ENCODE measurements around the gene OSTM1.

OSTM1 gene

DNA sequence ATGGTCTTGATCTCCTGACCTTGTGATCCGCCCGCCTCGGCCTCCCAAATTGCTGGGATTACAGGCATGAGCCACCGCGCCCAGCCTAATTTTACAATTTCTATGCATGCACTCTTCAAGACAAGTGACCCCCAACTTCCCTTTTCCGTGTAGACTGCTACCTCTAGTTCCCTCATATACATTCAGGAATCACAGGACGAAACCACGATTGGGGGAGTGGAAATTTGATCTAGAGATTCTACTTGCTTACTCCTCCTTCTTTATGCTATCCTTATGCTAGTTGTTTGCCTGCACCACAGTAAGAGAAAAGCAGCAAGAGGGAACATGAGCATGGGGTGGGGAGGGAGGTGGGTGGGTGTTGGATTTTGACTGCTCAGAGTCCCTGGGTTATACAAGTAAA, 34.9 kb downstream of the OSTM1 start:
- no peaks in the 10 kb centered on the region for H3K4me1 ChIP-seq (ENCODE audit: insufficient read depth, insufficient read length)
- no peaks in the 10 kb centered on the region for H3K27me3 ChIP-seq (ENCODE audit: insufficient read depth, insufficient read length)
- TF ChIP-seq SUZ12 (IDR thresholded peaks at IDR 0.05; ENCODE audit: extremely low read depth, insufficient read depth, insufficient read length): no peak
- no peak for TF ChIP-seq ZNF274 (IDR thresholded peaks at IDR 0.05; ENCODE audit: low read depth, low read length)
- no peak for TF ChIP-seq YY1 (IDR thresholded peaks at IDR 0.05; ENCODE audit: insufficient read depth, insufficient read length)
- peaks cover 21% of the 10 kb centered on the region for H3K36me3 ChIP-seq (ENCODE audit: insufficient read depth, insufficient read length, low read length)
- no peak overlapping the region for H3K4me3 ChIP-seq (ENCODE audit: insufficient read length, low read depth)
- no peaks in the 10 kb centered on the region for H3K9me3 ChIP-seq (ENCODE audit: insufficient read depth, low read length)
- no peak overlapping the region for H3K9ac ChIP-seq (ENCODE audit: insufficient read length, low read depth)
- no peak for DNase-seq (ENCODE audit: low read depth, low spot score)

DNA sequence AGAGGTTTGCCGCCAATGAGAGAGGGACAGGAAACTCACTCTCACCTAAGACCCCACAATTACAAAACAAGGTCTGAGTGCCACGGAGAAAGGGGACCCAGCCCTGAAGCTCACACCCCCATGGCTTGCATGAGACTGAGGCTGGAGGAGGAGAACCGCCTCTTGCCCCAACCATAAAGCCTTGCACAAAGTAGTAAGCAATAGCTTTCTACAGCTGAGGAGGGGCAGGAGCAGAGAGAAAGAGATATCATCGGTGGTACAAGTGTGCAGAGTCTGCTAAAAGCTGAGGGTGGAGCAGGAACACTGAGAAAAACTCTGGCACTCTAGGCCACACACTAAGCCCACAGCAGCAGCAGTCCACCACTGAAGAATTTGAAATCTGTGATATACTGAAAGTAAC, 37.7 kb downstream of the OSTM1 start:
- no peaks in the 10 kb centered on the region for H3K9me3 ChIP-seq (ENCODE audit: insufficient read depth, low read length)
- H3K4me3 ChIP-seq (ENCODE audit: insufficient read length, low read depth): no peak overlapping the region
- TF ChIP-seq ZNF274 (IDR thresholded peaks at IDR 0.05; ENCODE audit: low read depth, low read length) (no peak), SUZ12 (IDR thresholded peaks at IDR 0.05; ENCODE audit: extremely low read depth, insufficient read depth, insufficient read length) (no peak), YY1 (IDR thresholded peaks at IDR 0.05; ENCODE audit: insufficient read depth, insufficient read length) (no peak)
- peaks cover 15% of the 10 kb centered on the region for H3K36me3 ChIP-seq (ENCODE audit: insufficient read depth, insufficient read length, low read length)
- H3K9ac ChIP-seq (ENCODE audit: insufficient read length, low read depth): no peak overlapping the region
- no peak for DNase-seq (ENCODE audit: low read depth, low spot score)
- H3K4me1 ChIP-seq (ENCODE audit: insufficient read depth, insufficient read length): no peaks in the 10 kb centered on the region
- no peaks in the 10 kb centered on the region for H3K27me3 ChIP-seq (ENCODE audit: insufficient read depth, insufficient read length)

DNA sequence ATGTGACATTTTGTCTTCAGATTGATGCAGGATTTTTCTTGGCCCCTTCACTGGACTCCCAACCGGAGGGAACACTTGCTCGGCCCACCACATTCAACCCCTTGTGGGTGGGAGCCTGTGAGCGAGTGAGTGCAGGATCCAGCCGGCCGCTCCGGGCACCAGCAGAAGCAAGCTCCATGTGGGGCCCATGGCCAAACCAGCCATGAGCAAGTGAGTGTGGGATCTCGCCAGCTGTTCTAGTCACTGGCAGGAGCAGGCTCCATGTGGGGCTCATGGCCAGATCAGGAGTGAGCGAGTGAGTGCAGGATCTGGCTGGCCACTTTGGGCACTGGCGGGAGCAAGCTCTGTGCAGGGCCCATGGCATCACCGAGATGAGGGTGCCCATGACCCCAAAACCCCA, 42.6 kb downstream of the OSTM1 start:
- DNase-seq (ENCODE audit: low read depth, low spot score): no peak
- Histone ChIP-seq H3K4me3 (ENCODE audit: insufficient read length, low read depth) (no peak overlapping the region), H3K9me3 (ENCODE audit: insufficient read depth, low read length) (no peaks in the 10 kb centered on the region), H3K4me1 (ENCODE audit: insufficient read depth, insufficient read length) (no peaks in the 10 kb centered on the region), H3K36me3 (ENCODE audit: insufficient read depth, insufficient read length, low read length) (no peaks in the 10 kb centered on the region), H3K9ac (ENCODE audit: insufficient read length, low read depth) (no peak overlapping the region), H3K27me3 (ENCODE audit: insufficient read depth, insufficient read length) (no peaks in the 10 kb centered on the region)
- no peak for TF ChIP-seq YY1 (IDR thresholded peaks at IDR 0.05; ENCODE audit: insufficient read depth, insufficient read length)
- TF ChIP-seq ZNF274 (IDR thresholded peaks at IDR 0.05; ENCODE audit: low read depth, low read length): no peak
- no peak for TF ChIP-seq SUZ12 (IDR thresholded peaks at IDR 0.05; ENCODE audit: extremely low read depth, insufficient read depth, insufficient read length)

DNA sequence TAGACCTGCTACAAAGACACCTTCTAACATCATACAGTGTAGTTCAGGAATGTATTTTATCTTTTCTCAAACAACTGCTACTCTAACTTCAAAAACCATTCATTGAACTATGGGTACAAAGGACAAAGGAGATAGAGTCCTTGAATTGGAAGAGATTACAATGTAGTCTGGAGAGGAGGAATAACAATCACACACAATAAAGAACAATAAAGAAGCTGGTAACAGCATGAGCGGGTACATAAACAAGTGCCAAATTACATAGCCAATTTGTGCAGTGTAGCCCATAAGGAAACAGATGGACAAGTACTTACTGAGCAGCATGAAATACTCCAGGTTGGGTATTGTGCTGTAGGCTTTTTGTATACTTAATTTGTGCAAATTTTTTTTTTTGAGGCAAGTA, 44.3 kb downstream of the OSTM1 start:
- Histone ChIP-seq H3K4me1 (ENCODE audit: insufficient read depth, insufficient read length) (no peaks in the 10 kb centered on the region), H3K9me3 (ENCODE audit: insufficient read depth, low read length) (no peaks in the 10 kb centered on the region), H3K27me3 (ENCODE audit: insufficient read depth, insufficient read length) (no peaks in the 10 kb centered on the region), H3K9ac (ENCODE audit: insufficient read length, low read depth) (no peak overlapping the region), H3K36me3 (ENCODE audit: insufficient read depth, insufficient read length, low read length) (no peaks in the 10 kb centered on the region), H3K4me3 (ENCODE audit: insufficient read length, low read depth) (no peak overlapping the region)
- no peak for DNase-seq (ENCODE audit: low read depth, low spot score)
- TF ChIP-seq SUZ12 (IDR thresholded peaks at IDR 0.05; ENCODE audit: extremely low read depth, insufficient read depth, insufficient read length) (no peak), ZNF274 (IDR thresholded peaks at IDR 0.05; ENCODE audit: low read depth, low read length) (no peak), YY1 (IDR thresholded peaks at IDR 0.05; ENCODE audit: insufficient read depth, insufficient read length) (no peak)

DNA sequence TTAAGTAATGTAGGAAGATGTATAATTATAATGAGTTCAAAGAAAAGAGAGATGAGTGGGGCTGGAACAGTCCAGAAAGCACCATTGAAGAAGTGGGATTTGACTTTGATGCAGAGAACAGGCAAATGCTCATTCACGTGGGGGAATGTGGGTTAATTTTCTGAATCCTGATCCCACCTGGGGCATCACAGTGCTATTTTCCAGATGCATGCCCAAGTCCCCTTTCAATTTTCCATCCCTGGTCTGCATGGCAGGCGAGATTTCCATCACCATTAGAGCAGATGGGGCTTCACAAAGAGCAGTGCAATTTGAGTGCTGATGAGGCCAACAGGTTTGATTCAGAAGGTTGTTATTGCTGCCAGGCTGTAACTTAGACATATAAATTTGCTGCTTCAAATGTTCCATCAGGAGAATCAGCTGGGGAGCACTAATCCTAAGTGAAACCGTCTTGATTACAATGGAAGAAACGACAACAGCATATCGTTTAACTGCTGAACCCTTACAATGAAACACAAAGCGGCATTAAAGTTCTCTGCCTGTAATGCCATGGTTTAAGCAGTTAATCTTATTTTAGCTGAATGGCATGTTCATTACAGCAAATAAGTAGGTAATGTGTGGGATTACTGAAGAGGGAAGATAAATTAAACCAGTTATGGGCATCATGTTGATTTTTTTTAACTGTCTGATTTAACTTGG, 45.2 kb downstream of the OSTM1 start:
- H3K4me1 ChIP-seq (ENCODE audit: insufficient read depth, insufficient read length): no peaks in the 10 kb centered on the region
- no peak overlapping the region for H3K9ac ChIP-seq (ENCODE audit: insufficient read length, low read depth)
- no peak for TF ChIP-seq SUZ12 (IDR thresholded peaks at IDR 0.05; ENCODE audit: extremely low read depth, insufficient read depth, insufficient read length)
- no peak for TF ChIP-seq YY1 (IDR thresholded peaks at IDR 0.05; ENCODE audit: insufficient read depth, insufficient read length)
- no peak for TF ChIP-seq ZNF274 (IDR thresholded peaks at IDR 0.05; ENCODE audit: low read depth, low read length)
- H3K36me3 ChIP-seq (ENCODE audit: insufficient read depth, insufficient read length, low read length): no peaks in the 10 kb centered on the region
- H3K9me3 ChIP-seq (ENCODE audit: insufficient read depth, low read length): no peaks in the 10 kb centered on the region
- no peak overlapping the region for H3K4me3 ChIP-seq (ENCODE audit: insufficient read length, low read depth)
- no peaks in the 10 kb centered on the region for H3K27me3 ChIP-seq (ENCODE audit: insufficient read depth, insufficient read length)
- DNase-seq (ENCODE audit: low read depth, low spot score): no peak

DNA sequence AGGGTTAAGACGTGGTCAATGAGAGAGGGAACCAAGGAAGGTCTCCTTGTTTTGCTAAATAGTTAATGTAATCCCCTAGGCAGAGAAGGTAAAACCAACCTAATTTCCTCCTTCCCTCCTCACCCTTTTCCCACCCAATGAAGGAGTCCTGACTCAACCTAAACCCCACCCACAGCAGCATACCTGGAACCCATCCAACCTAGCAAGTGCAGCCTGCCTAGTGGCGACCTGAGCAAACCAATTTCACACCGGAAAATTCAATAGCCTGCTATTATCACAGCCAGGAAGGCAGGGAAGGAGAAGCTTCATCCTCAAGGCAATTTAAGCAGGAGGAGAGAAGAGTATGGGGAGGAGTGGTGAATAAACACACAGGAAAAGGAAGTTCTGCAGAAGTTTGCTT, 46.9 kb downstream of the OSTM1 start:
- DNase-seq (ENCODE audit: low read depth, low spot score): no peak
- Histone ChIP-seq H3K27me3 (ENCODE audit: insufficient read depth, insufficient read length) (no peaks in the 10 kb centered on the region), H3K9me3 (ENCODE audit: insufficient read depth, low read length) (no peaks in the 10 kb centered on the region), H3K4me3 (ENCODE audit: insufficient read length, low read depth) (no peak overlapping the region), H3K9ac (ENCODE audit: insufficient read length, low read depth) (no peak overlapping the region), H3K36me3 (ENCODE audit: insufficient read depth, insufficient read length, low read length) (no peaks in the 10 kb centered on the region), H3K4me1 (ENCODE audit: insufficient read depth, insufficient read length) (no peaks in the 10 kb centered on the region)
- TF ChIP-seq ZNF274 (IDR thresholded peaks at IDR 0.05; ENCODE audit: low read depth, low read length) (no peak), SUZ12 (IDR thresholded peaks at IDR 0.05; ENCODE audit: extremely low read depth, insufficient read depth, insufficient read length) (no peak), YY1 (IDR thresholded peaks at IDR 0.05; ENCODE audit: insufficient read depth, insufficient read length) (no peak)

DNA sequence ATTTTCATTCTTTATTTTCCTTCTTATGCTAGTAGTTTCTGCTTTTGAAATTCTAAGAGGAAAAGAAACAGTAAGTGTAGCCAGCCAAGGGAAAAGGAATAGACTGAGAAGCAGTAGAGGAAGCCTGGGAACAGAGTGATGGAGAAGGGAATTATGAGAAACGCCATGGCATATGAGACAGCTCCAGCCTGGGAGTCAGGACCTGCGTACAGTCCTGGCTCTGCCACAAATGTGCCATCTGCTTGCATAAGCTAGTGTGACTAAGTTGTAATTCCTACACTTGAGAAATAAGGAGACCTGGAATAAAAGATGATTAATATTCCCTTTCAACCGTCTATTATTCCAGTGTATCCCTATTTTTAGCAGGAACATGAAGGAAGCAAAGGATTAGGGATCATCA, 47.5 kb downstream of the OSTM1 start:
- Histone ChIP-seq H3K4me1 (ENCODE audit: insufficient read depth, insufficient read length) (no peaks in the 10 kb centered on the region), H3K27me3 (ENCODE audit: insufficient read depth, insufficient read length) (no peaks in the 10 kb centered on the region), H3K9ac (ENCODE audit: insufficient read length, low read depth) (no peak overlapping the region), H3K9me3 (ENCODE audit: insufficient read depth, low read length) (no peaks in the 10 kb centered on the region), H3K36me3 (ENCODE audit: insufficient read depth, insufficient read length, low read length) (no peaks in the 10 kb centered on the region), H3K4me3 (ENCODE audit: insufficient read length, low read depth) (no peak overlapping the region)
- TF ChIP-seq ZNF274 (IDR thresholded peaks at IDR 0.05; ENCODE audit: low read depth, low read length) (no peak), YY1 (IDR thresholded peaks at IDR 0.05; ENCODE audit: insufficient read depth, insufficient read length) (no peak), SUZ12 (IDR thresholded peaks at IDR 0.05; ENCODE audit: extremely low read depth, insufficient read depth, insufficient read length) (no peak)
- DNase-seq (ENCODE audit: low read depth, low spot score): no peak
